Heart left ventricle (tissue), 16 donors: Measurements from ENCODE around the gene AKT2. TPM values are rescaled to one million over a fixed set of nuclear protein-coding genes. Genes with fewer than 3 reads are reported as not detected.
A peak's percentile ranks its signal among the peaks of the same experiment; 100 is the strongest.

Experiments used
- ATAC-seq, 4 donors: fragments of 200-7000 bp; cut with Tn5 transposase; one replicate each; pipeline ENCODE4 v1.9.1; 2020 to 2022; ENCODE audit warnings: moderate library complexity in 4 of 4, mild to moderate bottlenecking in 3 of 4, moderate number of reproducible peaks in 1 of 4
- DNase-seq, 5 donors: peaks; one replicate each; pipeline ENCODE4 v3.0.0-alpha.2; 2020
- H3K27ac ChIP-seq, 12 donors: fragments of 200-600 bp; sonication (generic) in 4 of 12; one replicate each; pipeline versions ENCODE4 v1.5.0 to v1.8.0; 2016 to 2022; ENCODE audit warnings: mild to moderate bottlenecking in 2 of 12
- H3K27me3 ChIP-seq, 9 donors: fragments of 200-600 bp; sonication (generic) in 2 of 9; one replicate each; pipeline versions ENCODE4 v1.5.1 to v1.8.0; 2016 to 2022; ENCODE audit warnings: mild to moderate bottlenecking in 3 of 9
- H3K36me3 ChIP-seq, 9 donors: fragments of 200-600 bp; sonication (generic) in 2 of 9; one replicate each; pipeline versions ENCODE4 v1.5.0 to v1.8.0; 2018 to 2022; ENCODE audit warnings: mild to moderate bottlenecking in 2 of 9
- H3K4me1 ChIP-seq, 12 donors: fragments of 200-600 bp; sonication (generic) in 4 of 12; one replicate each; pipeline versions ENCODE4 v1.5.0 to v1.8.0; 2016 to 2022; ENCODE audit warnings: mild to moderate bottlenecking in 3 of 12
- H3K4me3 ChIP-seq, 12 donors: fragments of 200-600 bp; sonication (generic) in 4 of 12; one replicate each; pipeline versions ENCODE4 v1.5.0 to v1.8.0; 2017 to 2022; ENCODE audit warnings: mild to moderate bottlenecking in 9 of 12, moderate library complexity in 4 of 12
- H3K9me3 ChIP-seq, 12 donors: fragments of 200-600 bp; sonication (generic) in 4 of 12; one replicate each; pipeline versions ENCODE4 v1.5.0 to v1.8.0; 2016 to 2022; ENCODE audit warnings: mild to moderate bottlenecking in 1 of 12
- POLR2A ChIP-seq, 2 donors: fragments of 450-650 bp; IDR thresholded peaks; one replicate each; pipeline ENCODE4 v1.6.1; 2017; ENCODE audit warnings: antibody characterized with exemption in 2 of 2, mild to moderate bottlenecking in 2 of 2, moderate library complexity in 2 of 2
- WGBS, 4 donors: extraction: QIAGEN DNeasy Blood & Tissue Kit in 2 of 4; methylation state at CpG; one replicate each; pipeline versions ENCODE4 v1.1.5 to v1.1.7; 2013 to 2018; 5-methylcytosine and 5-hydroxymethylcytosine counted together
- intact Hi-C, 10 donors: fragments of 100-400 bp; cut with DNase I; formaldehyde crosslinking; loops; one replicate each; pipeline versions ENCODE4 v1.11.1 to v1.14.2; 2022
- polyA plus RNA-seq, 2 donors: library from polyadenylated mRNA; stranded (reverse); fragments of 200-250 nt; gene quantifications; one replicate each; pipeline ENCODE4 v1.2.3, GENCODE V29; 2013
- total RNA-seq, 9 donors: library from RNA; depleted of rRNA in 2 of 9; stranded (reverse); fragments of >200 nt in 2 of 9; fragmentation: NEBNext Ultra II Directional in 3 of 9; extraction: Animal tissue kit (Norgen Biotek cat#: 25700) in 3 of 9; gene quantifications; one replicate each; pipeline versions ENCODE4 v1.1.0 to v1.2.4, GENCODE V29; 2016 to 2023
- TF ChIP-seq, protein P1 (sequence below), 12 donors: fragments of 200-600 bp; sonication (generic) in 4 of 12; IDR thresholded peaks; one replicate each; pipeline versions ENCODE4 v1.5.0 to v1.8.0; 2018 to 2022; ENCODE audit warnings: antibody characterized with exemption in 12 of 12, mild to moderate bottlenecking in 5 of 12
- donor health status: ischemic (EF 13 %, LVEDD 7.1; RV severe dilation, severe dysfunction).
- donor health status: healthy with polysubstance abuse.
- donor health status: DM: no; HTN: yes; CAD: no.
- donor health status: DM: no; HTN: no; CAD: no.
- donor health status: ischemic (EF 25% LVEDD 6.9; RV normal size, moderate dysfunction).
- donor health status: ischemic (EF 25% LVEDD 5.7; RV mildly dilated, moderate dysfunction).
- donor health status: healthy.
- donor health status: DM: yes; HTN: yes; CAD: no.
- donor health status: ischemic (EF 35%, LVEDD 5.7; RV mildly dilated, moderate dysfunction).
- donor health status: nonischemic (EF 11% LVEDD 7.7; RV severe dilation, severe dysfunction).
- donor health status: DM: yes; HTN: yes; CAD: no.
- donor health status: PGD.
- donor health status: ischemic (EF 29% LVEDD 5.4; RV normal size, mild dysfunction).
- donor health status: nonischemic (EF 23%, LVEDD 6.1; RV moderate dilation, normal function).

Gene AKT2
- total and polyA plus RNA-seq, 11 donors: 71.0 to 132 (median 112) TPM

DNA sequence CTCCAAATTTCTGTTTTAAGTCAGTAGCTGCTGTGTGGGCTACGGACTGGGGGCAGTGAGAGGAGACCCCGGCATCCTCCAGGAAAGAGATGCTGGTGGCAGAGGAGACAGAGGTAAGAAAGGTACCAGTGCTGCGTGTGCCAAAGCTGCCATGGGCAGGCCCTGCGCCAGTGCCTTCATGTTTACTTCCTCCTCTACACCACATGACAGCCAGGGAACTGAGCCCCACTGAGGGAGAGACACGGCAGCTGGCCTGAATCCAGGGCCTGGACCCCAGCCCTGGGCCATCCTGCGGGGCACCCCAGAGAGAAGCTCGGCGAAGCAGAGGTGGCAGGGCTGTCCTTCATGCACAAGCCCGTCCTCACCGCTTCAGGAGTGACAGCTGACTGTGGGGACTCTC, 35.9 kb downstream of the AKT2 start:
- Histone ChIP-seq H3K9me3 (no peaks in the 10 kb centered on the region), H3K4me1 (peaks cover 0 to 43% (median 7%) of the 10 kb centered on the region in 12 donors), H3K27me3 (no peaks in the 10 kb centered on the region), H3K4me3 (no peak overlapping the region), H3K27ac (no peak overlapping the region), H3K36me3 (peaks cover 0 to 49% (median 30%) of the 10 kb centered on the region in 9 donors)
- TF ChIP-seq, protein P1, sequence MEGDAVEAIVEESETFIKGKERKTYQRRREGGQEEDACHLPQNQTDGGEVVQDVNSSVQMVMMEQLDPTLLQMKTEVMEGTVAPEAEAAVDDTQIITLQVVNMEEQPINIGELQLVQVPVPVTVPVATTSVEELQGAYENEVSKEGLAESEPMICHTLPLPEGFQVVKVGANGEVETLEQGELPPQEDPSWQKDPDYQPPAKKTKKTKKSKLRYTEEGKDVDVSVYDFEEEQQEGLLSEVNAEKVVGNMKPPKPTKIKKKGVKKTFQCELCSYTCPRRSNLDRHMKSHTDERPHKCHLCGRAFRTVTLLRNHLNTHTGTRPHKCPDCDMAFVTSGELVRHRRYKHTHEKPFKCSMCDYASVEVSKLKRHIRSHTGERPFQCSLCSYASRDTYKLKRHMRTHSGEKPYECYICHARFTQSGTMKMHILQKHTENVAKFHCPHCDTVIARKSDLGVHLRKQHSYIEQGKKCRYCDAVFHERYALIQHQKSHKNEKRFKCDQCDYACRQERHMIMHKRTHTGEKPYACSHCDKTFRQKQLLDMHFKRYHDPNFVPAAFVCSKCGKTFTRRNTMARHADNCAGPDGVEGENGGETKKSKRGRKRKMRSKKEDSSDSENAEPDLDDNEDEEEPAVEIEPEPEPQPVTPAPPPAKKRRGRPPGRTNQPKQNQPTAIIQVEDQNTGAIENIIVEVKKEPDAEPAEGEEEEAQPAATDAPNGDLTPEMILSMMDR (IDR thresholded peaks at IDR 0.05): no peak
- no peak for TF ChIP-seq POLR2A (IDR thresholded peaks at IDR 0.05)
- DNase-seq: peak in 1 of 5 donors; percentile 39
- ATAC-seq: no peak
- WGBS, 4 donors: 76 to 86% (median 83%) methylated on average over 8 to 10 of the region's 10 CpGs
- intact Hi-C loops: no loop called here

DNA sequence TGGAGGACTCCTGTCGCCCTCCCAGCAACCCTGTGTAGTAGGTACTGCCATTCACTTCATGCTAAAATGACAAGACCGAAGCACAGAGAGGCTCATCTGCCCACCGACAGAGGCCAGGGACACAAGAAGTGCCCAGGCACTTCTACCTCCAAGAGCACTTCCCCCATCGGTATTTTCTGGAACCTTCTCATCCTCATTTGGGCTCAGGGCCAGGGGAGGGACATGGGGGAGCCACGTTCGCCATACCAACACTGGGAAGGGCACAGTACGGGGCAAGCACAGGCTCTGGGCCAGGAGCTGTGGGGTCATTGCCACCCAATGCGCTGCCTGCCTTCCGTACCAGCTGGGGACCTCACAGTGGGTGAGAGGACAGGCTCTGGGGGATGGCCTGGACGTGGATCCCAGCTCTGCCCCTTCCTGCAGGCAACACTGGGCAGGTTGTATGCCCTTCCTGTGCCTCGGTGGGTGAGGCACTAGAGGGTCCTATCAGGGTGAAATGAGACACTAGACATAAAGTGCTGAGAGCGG, 37.3 kb downstream of the AKT2 start:
- Histone ChIP-seq H3K9me3 (no peaks in the 10 kb centered on the region), H3K4me3 (no peak overlapping the region), H3K27ac (no peak overlapping the region), H3K4me1 (peaks cover 0 to 44% (median 10%) of the 10 kb centered on the region in 12 donors), H3K36me3 (peaks cover 0 to 36% (median 16%) of the 10 kb centered on the region in 9 donors), H3K27me3 (no peaks in the 10 kb centered on the region)
- ATAC-seq (no peak), DNase-seq (peak in 1 of 5 donors; percentile 25)
- intact Hi-C loops: no loop called here
- WGBS, 4 donors: 86 to 91% (median 87%) methylated on average over 11 to 12 of the region's 12 CpGs
- TF ChIP-seq POLR2A (IDR thresholded peaks at IDR 0.05): no peak
- TF ChIP-seq, protein P1 (IDR thresholded peaks at IDR 0.05): no peak

- Histone ChIP-seq H3K27ac (no peak overlapping the region), H3K27me3 (no peaks in the 10 kb centered on the region), H3K4me3 (no peak overlapping the region), H3K36me3 (peaks cover 0 to 32% (median 16%) of the 10 kb centered on the region in 9 donors), H3K4me1 (peaks cover 0 to 44% (median 15%) of the 10 kb centered on the region in 12 donors), H3K9me3 (no peaks in the 10 kb centered on the region)
- whole genome bisulfite sequencing, 4 donors: 84 to 89% (median 86%) methylated on average over 4 to 6 of the region's 6 CpGs
- DNase-seq (peak in 1 of 5 donors; percentile 20), ATAC-seq (peak in 1 of 4 donors; percentile 22)
- TF ChIP-seq, protein P1 (IDR thresholded peaks at IDR 0.05): no peak
- no peak for TF ChIP-seq POLR2A (IDR thresholded peaks at IDR 0.05)
- intact Hi-C loops: no loop called here
Observed at GRCh38 chr19:40247178-40247577, 38.0 kb downstream of the AKT2 start.

- DNase-seq: peak in 1 of 5 donors; percentile 56
- WGBS, 4 donors: 93 to 96% (median 95%) methylated on average over 14 to 16 of the region's 16 CpGs
- Histone ChIP-seq H3K27me3 (no peaks in the 10 kb centered on the region), H3K27ac (no peak overlapping the region), H3K9me3 (no peaks in the 10 kb centered on the region), H3K4me3 (no peak overlapping the region), H3K4me1 (peaks cover 0 to 47% (median 21%) of the 10 kb centered on the region in 12 donors), H3K36me3 (peaks cover 0 to 32% (median 13%) of the 10 kb centered on the region in 9 donors)
- no peak for ATAC-seq
- intact Hi-C loops: no loop called here
- TF ChIP-seq, protein P1 (IDR thresholded peaks at IDR 0.05): no peak
- no peak for TF ChIP-seq POLR2A (IDR thresholded peaks at IDR 0.05)
Observed at GRCh38 chr19:40246292-40247073, 38.7 kb downstream of the AKT2 start.
